GM20431 (cell line): ENCODE results near the gene OR11L1.

Experiments used
- in situ Hi-C: fragments of 300-500 bp; cut with MseI, MboI; formaldehyde crosslinking; loops from one replicate; pipeline ENCODE4 v1.15.0; 2020; ENCODE audit warnings: low sequenced_read_pairs; ENCODE audit not compliant: unreplicated experiment

Gene OR11L1

DNA sequence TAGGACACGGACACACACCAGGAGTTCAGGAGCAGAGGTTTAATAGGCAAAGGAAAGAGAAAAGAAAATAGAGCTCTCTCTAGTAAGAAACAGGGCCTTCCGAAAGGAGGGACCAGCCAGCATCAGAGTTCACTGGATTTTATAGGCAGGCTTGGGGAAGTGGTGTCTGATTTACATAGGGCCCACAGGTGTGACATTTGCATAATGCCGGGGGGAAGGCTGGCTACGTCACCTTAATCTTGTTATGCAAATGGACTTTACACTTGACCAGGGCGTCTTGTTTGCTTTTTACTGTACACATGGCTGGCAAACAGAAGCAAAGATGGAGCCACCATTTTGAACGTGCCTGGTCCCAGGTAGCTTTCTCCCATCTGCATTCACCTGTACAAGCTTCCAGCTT lies 17.7 kb downstream of the OR11L1 start, which contains the start of gene OR14A16:
TSS of gene OR14A16 (minus strand) at position 97 of the 400 bp plus-strand sequence. CDS start 8,390 bp downstream, outside the sequence.
- in situ Hi-C loops = no loop called here

- in situ Hi-C loops = no loop called here
Measured at GRCh38 chr1:247822060-247822459, 19.6 kb downstream of the OR11L1 start.

DNA sequence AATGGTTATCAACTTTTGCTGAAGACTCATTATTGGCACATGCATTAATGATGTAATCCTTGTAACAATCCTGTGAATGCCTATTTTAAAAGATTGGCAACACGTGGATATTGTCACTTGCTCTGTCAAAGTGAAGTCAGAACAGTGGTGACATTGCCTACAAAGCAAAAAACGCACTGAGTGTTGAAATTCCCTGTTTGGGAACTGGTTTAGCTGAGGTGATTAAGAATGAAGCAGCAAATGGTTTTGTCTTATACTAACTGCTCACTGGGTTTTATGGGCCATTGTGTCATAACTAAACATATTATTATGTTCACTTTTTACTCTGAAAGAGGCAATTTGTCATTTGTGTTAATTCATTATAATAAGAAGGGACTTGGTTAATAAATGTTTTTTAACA lies 29.1 kb downstream of the OR11L1 start:
- in situ Hi-C loops = no loop called here

DNA sequence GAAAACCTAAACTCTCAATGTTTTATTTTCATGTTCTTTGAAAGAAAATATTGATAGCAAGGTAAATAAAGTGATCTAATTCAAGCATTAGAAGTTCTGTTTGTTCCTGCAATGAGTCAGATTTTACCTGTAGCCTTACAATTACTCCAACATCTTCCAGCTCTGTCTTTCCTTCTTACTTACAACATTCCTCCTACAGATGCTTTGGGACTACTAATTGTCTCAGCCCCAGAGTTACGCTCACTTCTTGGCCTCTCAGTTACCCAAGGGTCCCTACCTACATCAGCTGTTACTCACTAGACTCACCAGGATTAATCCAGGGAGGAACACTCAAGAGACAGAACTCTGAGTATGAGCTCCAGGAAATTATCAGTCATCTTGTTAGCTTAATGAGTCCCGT lies 44.2 kb downstream of the OR11L1 start:
- in situ Hi-C loops = no loop called here
